Common myeloid progenitor, CD34-positive (primary cell): ENCODE measurements around the gene MCAM.

Experiments used
- CTCF ChIA-PET: fragments of 350-600 bp; sonication (Branson Sonifier 250); formaldehyde crosslinking; loops from one replicate; lab custom pipeline; 2021; ENCODE audit warnings: antibody characterized with exemption; lab: Charles Lee
- POLR2A ChIA-PET: fragments of 350-600 bp; sonication (Branson Sonifier 250); formaldehyde crosslinking; loops from one replicate; lab custom pipeline; 2021; ENCODE audit warnings: antibody characterized with exemption; lab: Charles Lee
- DNase-seq, 3 donors: peaks; one replicate each; pipeline versions ENCODE4 v3.0.0 to v3.0.0-alpha.2; 2013
- H3K27ac ChIP-seq, 2 experiments: 1 replicate in 1 of 2; 2 replicates in 1 of 2; pipeline ENCODE4 v1.7.0; 2013; ENCODE audit warnings: inconsistent platforms in 2 of 2, low read length in 2 of 2, mild to moderate bottlenecking in 2 of 2, low read depth in 1 of 2, moderate library complexity in 1 of 2; ENCODE audit not compliant: severe bottlenecking in 2 of 2, insufficient read depth in 1 of 2, poor library complexity in 1 of 2
- H3K27me3 ChIP-seq, 5 experiments: replicated peaks in 2 of 5; 1 replicate in 3 of 5; 2 replicates in 2 of 5; pipeline versions ENCODE4 v1.6.1 to v1.7.0; 2013; ENCODE audit warnings: low read length in 4 of 5, mild to moderate bottlenecking in 2 of 5, moderate library complexity in 2 of 5, inconsistent platforms in 1 of 5; ENCODE audit not compliant: insufficient read depth in 5 of 5, control insufficient read depth in 4 of 5
- H3K36me3 ChIP-seq, 4 experiments: 1 replicate in 2 of 4; 2 replicates in 2 of 4; pipeline versions ENCODE4 v1.6.1 to v1.7.0; 2013; ENCODE audit warnings: low read length in 3 of 4, control low read depth in 1 of 4, mild to moderate bottlenecking in 1 of 4; ENCODE audit not compliant: control insufficient read depth in 4 of 4, insufficient read depth in 4 of 4
- H3K4me1 ChIP-seq, 4 experiments: 1 replicate in 3 of 4; 2 replicates in 1 of 4; pipeline versions ENCODE4 v1.6.1 to v1.7.1; 2013; ENCODE audit warnings: low read length in 3 of 4, mild to moderate bottlenecking in 3 of 4, control low read depth in 1 of 4, inconsistent platforms in 1 of 4, moderate library complexity in 1 of 4; ENCODE audit not compliant: control insufficient read depth in 4 of 4, insufficient read depth in 4 of 4; ENCODE audit errors: control extremely low read depth in 1 of 4
- H3K4me3 ChIP-seq, 7 experiments: 1 replicate in 4 of 7; 2 replicates in 3 of 7; pipeline versions ENCODE4 v1.5.1 to v1.7.0; 2013; ENCODE audit warnings: mild to moderate bottlenecking in 7 of 7, low read length in 6 of 7, moderate library complexity in 6 of 7, inconsistent platforms in 2 of 7, low read depth in 2 of 7, control low read depth in 1 of 7; ENCODE audit not compliant: insufficient read depth in 4 of 7, control insufficient read depth in 1 of 7; ENCODE audit errors: extremely low read depth in 1 of 7
- H3K9me3 ChIP-seq, 5 experiments: 1 replicate in 4 of 5; 2 replicates in 1 of 5; pipeline versions ENCODE4 v1.6.1 to v1.7.1; 2013; ENCODE audit warnings: low read length in 4 of 5, mild to moderate bottlenecking in 2 of 5, inconsistent platforms in 1 of 5, low read depth in 1 of 5, moderate library complexity in 1 of 5; ENCODE audit not compliant: control insufficient read depth in 4 of 5, insufficient read depth in 2 of 5; ENCODE audit errors: control extremely low read depth in 1 of 5
- WGBS: methylation state at CpG from one replicate; pipeline ENCODE4 v1.1.5; 2013; ENCODE audit not compliant: insufficient coverage; 5-methylcytosine and 5-hydroxymethylcytosine counted together

Gene MCAM

DNA sequence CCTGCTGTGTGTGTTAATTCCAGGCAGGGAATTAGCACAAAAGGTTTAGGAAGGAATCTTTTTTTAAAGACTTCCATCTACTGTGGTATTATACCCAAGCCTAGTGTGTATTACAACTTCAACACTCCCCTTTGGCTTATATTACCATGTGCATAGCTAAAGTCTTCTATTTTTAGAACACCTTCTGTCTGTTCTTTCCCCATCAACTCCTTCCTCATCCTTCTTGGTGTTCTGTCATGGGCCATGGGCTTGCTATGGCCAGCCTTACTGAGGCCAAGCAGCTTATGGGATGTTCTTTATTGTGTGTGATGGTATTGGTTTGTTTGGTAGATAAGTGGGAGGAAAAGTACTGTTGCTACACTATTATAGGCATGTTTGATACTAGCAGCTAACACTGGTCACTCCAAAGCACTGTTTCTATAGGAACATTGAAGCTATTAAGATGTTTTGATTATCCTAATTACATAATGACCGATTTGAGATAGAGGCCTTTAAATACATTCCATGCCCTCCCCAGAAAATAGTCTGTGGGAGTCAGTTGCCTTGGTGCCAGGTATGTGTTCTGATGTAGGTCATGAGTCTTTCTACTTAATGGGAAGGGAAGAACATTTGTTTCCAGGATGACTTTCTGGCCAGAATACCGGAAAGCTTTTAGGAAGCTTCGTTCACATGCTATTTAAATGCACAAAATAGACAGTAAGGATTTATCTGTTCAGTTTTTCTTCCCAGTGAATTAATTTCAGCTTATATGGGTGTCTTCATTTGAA lies 16.5 kb downstream of the MCAM start:
- Histone ChIP-seq H3K4me1 (no peaks in the 10 kb centered on the region), H3K9me3 (no peaks in the 10 kb centered on the region), H3K4me3 (no peak overlapping the region), H3K27me3 (no peaks in the 10 kb centered on the region), H3K27ac (no peak overlapping the region), H3K36me3 (peaks cover 32 to 78% (median 55%) of the 10 kb centered on the region in 4 experiments)
- ChIA-PET CTCF (interaction anchor here (1.0 to 1.7 kb wide), 5 partner anchors 9 to 160 kb away, joined by 3 to 5 read pairs (median 3); no protein-coding TSS in a partner anchor), POLR2A (no interaction called here)
- 100% methylated on average over 1 of the region's 3 CpGs for WGBS
- no peak for DNase-seq

DNA sequence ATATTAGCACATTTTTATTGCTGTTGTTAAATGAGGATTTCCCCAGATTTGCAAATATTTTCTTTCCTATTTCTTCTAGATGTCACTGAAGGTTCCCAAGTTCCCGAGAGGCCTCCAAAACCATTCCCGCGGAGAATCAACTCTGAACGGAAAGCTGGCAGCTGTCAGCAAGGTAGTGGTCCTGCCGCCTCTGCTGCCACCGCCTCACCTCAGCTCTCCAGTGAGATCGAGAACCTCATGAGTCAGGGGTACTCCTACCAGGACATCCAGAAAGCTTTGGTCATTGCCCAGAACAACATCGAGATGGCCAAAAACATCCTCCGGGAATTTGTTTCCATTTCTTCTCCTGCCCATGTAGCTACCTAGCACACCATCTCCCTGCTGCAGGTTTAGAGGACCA lies 17.5 kb downstream of the MCAM start:
- Histone ChIP-seq H3K27me3 (no peaks in the 10 kb centered on the region), H3K4me3 (no peak overlapping the region), H3K4me1 (no peaks in the 10 kb centered on the region), H3K27ac (no peak overlapping the region), H3K36me3 (peaks cover 29 to 78% (median 53%) of the 10 kb centered on the region in 4 experiments), H3K9me3 (no peaks in the 10 kb centered on the region)
- DNase-seq, result no peak
- ChIA-PET CTCF (interaction anchor here (1.0 to 2.9 kb wide), 4 partner anchors 16 to 159 kb away, joined by 3 to 9 read pairs (median 3); no protein-coding TSS in a partner anchor), POLR2A (interaction anchor here (0.5 kb wide), 1 partner anchor 1691 kb away, joined by 4 read pairs; no protein-coding TSS in a partner anchor)
- WGBS, result 95% methylated on average over 9 of the region's 9 CpGs

DNA sequence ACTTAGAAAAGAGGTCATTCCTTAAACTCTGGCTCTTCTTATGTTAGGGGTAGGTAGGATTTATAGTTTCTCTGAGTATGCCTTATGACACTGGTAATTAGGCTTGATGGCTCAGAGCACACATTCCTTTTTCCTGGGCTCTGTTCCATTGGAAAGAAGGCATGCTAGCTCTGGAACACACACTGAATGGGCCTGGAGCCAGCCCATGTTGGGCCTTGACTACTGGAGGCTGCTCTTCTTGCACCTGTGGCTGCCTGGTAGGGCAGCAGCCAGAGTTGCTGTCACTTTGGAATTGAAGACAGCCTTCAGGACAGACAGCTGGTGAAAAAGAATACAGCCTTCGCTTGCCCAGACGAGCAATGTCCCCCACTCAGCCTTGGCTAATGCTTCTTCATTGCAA lies 18.2 kb downstream of the MCAM start:
- Histone ChIP-seq H3K9me3 (no peaks in the 10 kb centered on the region), H3K36me3 (peaks cover 26 to 71% (median 50%) of the 10 kb centered on the region in 4 experiments), H3K4me1 (no peaks in the 10 kb centered on the region), H3K4me3 (no peak overlapping the region), H3K27me3 (no peaks in the 10 kb centered on the region), H3K27ac (no peak overlapping the region)
- ChIA-PET POLR2A (no interaction called here), CTCF (interaction anchor here (2.9 kb wide), 1 partner anchor 25 kb away, joined by 9 read pairs; no protein-coding TSS in a partner anchor)
- no CpG with 5 or more reads among the region's 2 CpGs for WGBS
- DNase-seq, result no peak

DNA sequence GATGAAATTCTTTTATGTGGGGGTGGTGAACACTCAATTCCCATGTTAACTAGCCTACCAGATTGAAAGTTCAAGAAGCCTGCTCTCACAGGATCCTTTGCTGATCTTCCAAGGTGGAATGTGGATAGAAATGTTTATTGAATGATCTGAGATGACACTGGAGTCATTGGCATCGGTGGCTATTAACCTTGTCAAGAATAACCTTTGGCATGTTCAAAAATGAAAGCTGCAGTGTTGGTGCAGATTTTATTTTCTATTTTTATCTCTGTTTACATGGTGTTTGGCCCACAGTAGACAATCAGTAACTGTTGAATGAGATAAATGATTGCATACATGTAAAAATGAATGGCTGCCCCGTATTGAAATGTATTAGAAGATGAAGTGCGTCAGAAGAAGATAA lies 19.0 kb downstream of the MCAM start:
- ChIA-PET POLR2A (no interaction called here), CTCF (interaction anchor here (0.8 to 2.9 kb wide), 3 partner anchors 11 to 26 kb away, joined by 3 to 9 read pairs (median 3); no protein-coding TSS in a partner anchor)
- no peak for DNase-seq
- H3K9me3 ChIP-seq, result no peaks in the 10 kb centered on the region
- H3K4me3 ChIP-seq, result no peak overlapping the region
- 90% methylated on average over 3 of the region's 3 CpGs for WGBS
- H3K27ac ChIP-seq, result no peak overlapping the region
- no peaks in the 10 kb centered on the region for H3K27me3 ChIP-seq
- no peaks in the 10 kb centered on the region for H3K4me1 ChIP-seq
- peaks cover 23 to 64% (median 44%) of the 10 kb centered on the region in 4 experiments for H3K36me3 ChIP-seq

DNA sequence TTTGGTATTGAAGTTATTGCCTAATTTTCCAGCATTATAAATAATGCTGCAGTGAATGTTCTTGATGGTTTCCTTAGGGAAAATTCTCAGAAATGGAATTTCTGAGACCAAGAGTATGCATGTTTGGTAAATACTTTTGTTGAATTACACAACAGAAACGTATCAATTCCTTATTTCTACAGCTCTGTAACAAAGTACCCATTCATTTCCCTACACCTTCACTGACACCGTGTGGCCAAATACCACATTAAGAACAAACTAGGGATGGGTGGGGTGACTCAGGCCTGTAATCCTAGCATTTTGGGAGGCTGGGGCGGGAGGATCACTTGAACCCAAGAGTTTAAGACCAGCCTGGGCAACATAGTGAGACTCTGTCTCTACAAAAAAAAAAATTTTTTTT lies 21.8 kb downstream of the MCAM start:
- Histone ChIP-seq H3K27ac (no peak overlapping the region), H3K4me1 (no peaks in the 10 kb centered on the region)

DNA sequence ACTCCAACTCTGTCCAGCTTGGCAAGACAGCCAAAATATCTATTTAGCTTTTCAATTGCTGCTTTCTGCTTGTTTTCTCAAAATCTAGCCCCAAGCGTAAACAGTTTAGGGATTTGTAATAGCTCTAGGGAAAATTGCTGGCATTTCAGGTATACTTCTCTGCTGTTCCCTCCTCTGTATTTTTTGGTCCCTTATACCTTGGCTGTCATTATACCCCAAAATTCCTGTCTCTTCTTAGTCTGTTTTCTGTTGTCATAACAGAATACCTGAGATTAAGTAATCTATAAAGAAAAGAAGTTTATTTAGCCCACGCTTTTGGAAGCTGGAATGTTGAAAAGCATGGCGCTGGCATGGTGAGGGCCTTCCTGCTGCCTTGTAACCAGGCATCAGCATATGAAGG lies 23.5 kb downstream of the MCAM start:
- ChIA-PET CTCF (no interaction called here), POLR2A (no interaction called here)
- Histone ChIP-seq H3K9me3 (peaks cover 0 to 10% (median 9%) of the 10 kb centered on the region in 5 experiments), H3K36me3 (peaks cover 16 to 45% (median 30%) of the 10 kb centered on the region in 4 experiments), H3K27me3 (no peaks in the 10 kb centered on the region), H3K4me3 (no peak overlapping the region), H3K27ac (no peak overlapping the region), H3K4me1 (no peaks in the 10 kb centered on the region)
- DNase-seq, result no peak
- WGBS, result 100% methylated on average over 3 of the region's 3 CpGs

More for the DNA sequence above, 21.8 kb downstream of the MCAM start:
- peak in 1 of 3 donors; percentile 25 for DNase-seq
- Histone ChIP-seq H3K9me3 (peaks cover 0 to 10% (median 6%) of the 10 kb centered on the region in 5 experiments), H3K27me3 (no peaks in the 10 kb centered on the region), H3K4me3 (no peak overlapping the region), H3K36me3 (peaks cover 14 to 50% (median 31%) of the 10 kb centered on the region in 4 experiments)
- ChIA-PET POLR2A (no interaction called here), CTCF (no interaction called here)
- 67% methylated on average over 1 of the region's 3 CpGs for WGBS
